Liver (tissue), 9 donors: ENCODE data around the gene PPM1K. TPM values are rescaled to one million over a fixed set of nuclear protein-coding genes. Genes with fewer than 3 reads are reported as not detected.

ENCODE experiments used
- DNase-seq: peaks from one replicate; pipeline ENCODE4 v3.0.0-alpha.2; 2017; ENCODE audit warnings: low spot score
- H3K27ac ChIP-seq, 2 donors: one replicate each; pipeline ENCODE4 v1.7.0; 2013; ENCODE audit warnings: inconsistent platforms in 2 of 2, low read length in 2 of 2, control low read depth in 1 of 2, low read depth in 1 of 2, mild to moderate bottlenecking in 1 of 2
- H3K27me3 ChIP-seq, 4 donors: one replicate each; pipeline versions ENCODE4 v1.6.1 to v1.7.0; 2013; ENCODE audit warnings: low read length in 3 of 4, inconsistent platforms in 1 of 4, mild to moderate bottlenecking in 1 of 4, moderate library complexity in 1 of 4; ENCODE audit not compliant: control insufficient read depth in 4 of 4, insufficient read depth in 4 of 4
- H3K36me3 ChIP-seq, 4 donors: one replicate each; pipeline versions ENCODE4 v1.6.1 to v1.7.0; 2013; ENCODE audit warnings: low read length in 3 of 4, mild to moderate bottlenecking in 3 of 4, low read depth in 1 of 4, moderate library complexity in 1 of 4; ENCODE audit not compliant: control insufficient read depth in 4 of 4, insufficient read depth in 3 of 4
- H3K4me1 ChIP-seq, 4 donors: one replicate each; pipeline versions ENCODE4 v1.6.1 to v1.7.0; 2013; ENCODE audit warnings: low read length in 3 of 4, mild to moderate bottlenecking in 3 of 4, moderate library complexity in 1 of 4; ENCODE audit not compliant: control insufficient read depth in 4 of 4, insufficient read depth in 4 of 4
- H3K4me3 ChIP-seq, 3 donors: one replicate each; pipeline versions ENCODE4 v1.6.1 to v1.7.0; 2013; ENCODE audit warnings: low read length in 3 of 3, control low read depth in 1 of 3, low read depth in 1 of 3, mild to moderate bottlenecking in 1 of 3
- H3K9ac ChIP-seq, 2 donors: one replicate each; pipeline ENCODE4 v1.7.0; 2013; ENCODE audit warnings: low read length in 2 of 2, mild to moderate bottlenecking in 2 of 2, moderate library complexity in 2 of 2, control low read depth in 1 of 2, low read depth in 1 of 2
- H3K9me3 ChIP-seq, 4 donors: one replicate each; pipeline versions ENCODE4 v1.6.1 to v1.7.0; 2013; ENCODE audit warnings: low read length in 3 of 4; ENCODE audit not compliant: control insufficient read depth in 4 of 4
- ATF3 ChIP-seq: IDR thresholded peaks from 2 replicates; pipeline ENCODE4 v1.6.1; 2016; ENCODE audit warnings: antibody characterized with exemption
- CTCF ChIP-seq: fragments of 150-350 bp; IDR thresholded peaks from 2 replicates; pipeline ENCODE4 v1.5.1; 2017; ENCODE audit warnings: improper control_type of control experiment, low read depth, low read length; ENCODE audit not compliant: missing input control
- EGR1 ChIP-seq, 2 donors: IDR thresholded peaks; 2 replicates each; pipeline ENCODE4 v1.6.1; 2016 to 2018; ENCODE audit warnings: antibody characterized with exemption in 2 of 2, low read depth in 2 of 2
- FOXA1 ChIP-seq: IDR thresholded peaks from 2 replicates; pipeline ENCODE4 v1.6.1; 2016; ENCODE audit warnings: antibody characterized with exemption
- FOXA2 ChIP-seq: IDR thresholded peaks from 2 replicates; pipeline ENCODE4 v1.6.1; 2016; ENCODE audit warnings: antibody characterized with exemption
- GABPA ChIP-seq, 2 donors: IDR thresholded peaks in 1 of 2; conservative IDR thresholded peaks in 1 of 2; 2 replicates each; pipeline ENCODE4 v1.6.1; 2016; ENCODE audit warnings: antibody characterized with exemption in 2 of 2, mild to moderate bottlenecking in 1 of 2, moderate library complexity in 1 of 2
- HNF4A ChIP-seq, 2 donors: conservative IDR thresholded peaks; 2 replicates each; pipeline ENCODE4 v1.6.1; 2016; ENCODE audit warnings: antibody characterized with exemption in 2 of 2, mild to moderate bottlenecking in 2 of 2
- HNF4G ChIP-seq: IDR thresholded peaks from 2 replicates; pipeline ENCODE4 v1.6.1; 2016; ENCODE audit warnings: antibody characterized with exemption
- JUND ChIP-seq, 2 donors: IDR thresholded peaks; 2 replicates each; pipeline ENCODE4 v1.6.1; 2016; ENCODE audit warnings: antibody characterized with exemption in 2 of 2
- NR2F2 ChIP-seq: IDR thresholded peaks from 2 replicates; pipeline ENCODE4 v1.6.1; 2016; ENCODE audit warnings: antibody characterized with exemption
- RAD21 ChIP-seq, 2 donors: IDR thresholded peaks; 2 replicates each; pipeline ENCODE4 v1.6.1; 2016; ENCODE audit warnings: antibody characterized with exemption in 2 of 2, mild to moderate bottlenecking in 2 of 2
- RXRA ChIP-seq, 2 donors: IDR thresholded peaks; 2 replicates each; pipeline ENCODE4 v1.6.1; 2017 to 2018; ENCODE audit warnings: antibody characterized with exemption in 2 of 2, mild to moderate bottlenecking in 1 of 2
- SP1 ChIP-seq: IDR thresholded peaks from 2 replicates; pipeline ENCODE4 v1.6.1; 2018; ENCODE audit warnings: antibody characterized with exemption, mild to moderate bottlenecking
- TAF1 ChIP-seq: conservative IDR thresholded peaks from 2 replicates; pipeline ENCODE4 v1.6.1; 2016; ENCODE audit warnings: antibody characterized with exemption, mild to moderate bottlenecking
- YY1 ChIP-seq: IDR thresholded peaks from 2 replicates; pipeline ENCODE4 v1.6.1; 2016; ENCODE audit warnings: antibody characterized with exemption, mild to moderate bottlenecking
- ZBTB33 ChIP-seq: IDR thresholded peaks from 2 replicates; pipeline ENCODE4 v1.6.1; 2016; ENCODE audit warnings: antibody characterized with exemption
- WGBS: extraction: QIAGEN DNeasy Blood & Tissue Kit; methylation state at CpG from one replicate; pipeline ENCODE4 v1.1.7; 2013; 5-methylcytosine and 5-hydroxymethylcytosine counted together
- polyA plus RNA-seq, 2 donors: library from polyadenylated mRNA; stranded (reverse) in 1 of 2; unstranded in 1 of 2; fragments of 200-250 nt in 1 of 2; fragments of >200 nt in 1 of 2; fragmentation: Nextera tagmentation in 1 of 2; extraction: Ambion mirVana in 1 of 2; gene quantifications; one replicate each; pipeline versions ENCODE4 v1.2.1 to v1.2.3, GENCODE V29; 2013 to 2015
- total RNA-seq, 2 donors: library from RNA; depleted of rRNA; stranded (reverse); fragments of >200 nt; gene quantifications; one replicate each; pipeline ENCODE4 v1.2.3, GENCODE V29; 2014
- TF ChIP-seq, protein P1 (sequence below): IDR thresholded peaks from 2 replicates; pipeline ENCODE4 v1.6.1; 2016; ENCODE audit warnings: antibody characterized with exemption
- TF ChIP-seq, protein P2 (sequence below): IDR thresholded peaks from 2 replicates; pipeline ENCODE4 v1.6.1; 2016; ENCODE audit warnings: antibody characterized with exemption, mild to moderate bottlenecking
- donor health status: healthy.
- donor health status: healthy.
- donor health status: healthy.
- donor health status: healthy.
- donor health status: healthy.

Gene PPM1K
- total and polyA plus RNA-seq, 4 donors: 1.3 to 12.7 (median 6.7) TPM

GRCh38 chr4:88333741-88334405 is 49.5 kb upstream of the PPM1K start:
- Histone ChIP-seq H3K27ac (no peak overlapping the region), H3K36me3 (no peaks in the 10 kb centered on the region), H3K9me3 (no peaks in the 10 kb centered on the region), H3K27me3 (no peaks in the 10 kb centered on the region), H3K4me3 (no peak overlapping the region), H3K9ac (no peak overlapping the region), H3K4me1 (peaks cover 0 to 6% (median 2%) of the 10 kb centered on the region in 4 donors)
- DNase-seq: no peak
- 100% methylated on average over 1 of the region's 1 CpG for WGBS
- TF ChIP-seq ZBTB33 (no peak), FOXA1 (no peak), HNF4A (conservative IDR thresholded peaks at IDR 0.05) (no peak), EGR1 (IDR thresholded peaks at IDR 0.05; ENCODE audit: low read depth in 2 of 2) (no peak), HNF4G (no peak), RAD21 (IDR thresholded peaks at IDR 0.05) (no peak), YY1 (no peak), GABPA (IDR thresholded peaks at IDR 0.05 in 1 of 2, conservative IDR thresholded peaks at IDR 0.05 in 1 of 2) (no peak), ATF3 (no peak), NR2F2 (no peak), FOXA2 (no peak), SP1 (no peak), CTCF (no peak), RXRA (IDR thresholded peaks at IDR 0.05) (no peak), TAF1 (no peak), JUND (IDR thresholded peaks at IDR 0.05) (no peak)
- TF ChIP-seq, protein P1, sequence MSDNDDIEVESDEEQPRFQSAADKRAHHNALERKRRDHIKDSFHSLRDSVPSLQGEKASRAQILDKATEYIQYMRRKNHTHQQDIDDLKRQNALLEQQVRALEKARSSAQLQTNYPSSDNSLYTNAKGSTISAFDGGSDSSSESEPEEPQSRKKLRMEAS: no peak
- TF ChIP-seq, protein P2, sequence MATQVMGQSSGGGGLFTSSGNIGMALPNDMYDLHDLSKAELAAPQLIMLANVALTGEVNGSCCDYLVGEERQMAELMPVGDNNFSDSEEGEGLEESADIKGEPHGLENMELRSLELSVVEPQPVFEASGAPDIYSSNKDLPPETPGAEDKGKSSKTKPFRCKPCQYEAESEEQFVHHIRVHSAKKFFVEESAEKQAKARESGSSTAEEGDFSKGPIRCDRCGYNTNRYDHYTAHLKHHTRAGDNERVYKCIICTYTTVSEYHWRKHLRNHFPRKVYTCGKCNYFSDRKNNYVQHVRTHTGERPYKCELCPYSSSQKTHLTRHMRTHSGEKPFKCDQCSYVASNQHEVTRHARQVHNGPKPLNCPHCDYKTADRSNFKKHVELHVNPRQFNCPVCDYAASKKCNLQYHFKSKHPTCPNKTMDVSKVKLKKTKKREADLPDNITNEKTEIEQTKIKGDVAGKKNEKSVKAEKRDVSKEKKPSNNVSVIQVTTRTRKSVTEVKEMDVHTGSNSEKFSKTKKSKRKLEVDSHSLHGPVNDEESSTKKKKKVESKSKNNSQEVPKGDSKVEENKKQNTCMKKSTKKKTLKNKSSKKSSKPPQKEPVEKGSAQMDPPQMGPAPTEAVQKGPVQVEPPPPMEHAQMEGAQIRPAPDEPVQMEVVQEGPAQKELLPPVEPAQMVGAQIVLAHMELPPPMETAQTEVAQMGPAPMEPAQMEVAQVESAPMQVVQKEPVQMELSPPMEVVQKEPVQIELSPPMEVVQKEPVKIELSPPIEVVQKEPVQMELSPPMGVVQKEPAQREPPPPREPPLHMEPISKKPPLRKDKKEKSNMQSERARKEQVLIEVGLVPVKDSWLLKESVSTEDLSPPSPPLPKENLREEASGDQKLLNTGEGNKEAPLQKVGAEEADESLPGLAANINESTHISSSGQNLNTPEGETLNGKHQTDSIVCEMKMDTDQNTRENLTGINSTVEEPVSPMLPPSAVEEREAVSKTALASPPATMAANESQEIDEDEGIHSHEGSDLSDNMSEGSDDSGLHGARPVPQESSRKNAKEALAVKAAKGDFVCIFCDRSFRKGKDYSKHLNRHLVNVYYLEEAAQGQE: no peak
